ENCODE measurements around the gene RPRD2. TPM values are rescaled to one million over a fixed set of nuclear protein-coding genes. Genes with fewer than 3 reads are reported as not detected.
A peak's percentile ranks its signal among the peaks of the same experiment; 100 is the strongest.

Gene RPRD2
- polyA plus RNA-seq, 3 donors: 5.9 to 9.7 (median 8.2) TPM

- H3K4me1 ChIP-seq (ENCODE audit: control insufficient read depth in 1 of 2, insufficient read depth in 2 of 2, low read length in 2 of 2): peaks cover 14 to 17% of the 10 kb centered on the region in 2 donors
- no peak within 1 kb of the TSS for H3K27ac ChIP-seq (ENCODE audit: low read depth in 1 of 2, low read length in 2 of 2)
- no peaks in the 10 kb centered on the region for H3K79me2 ChIP-seq (ENCODE audit: insufficient read depth, low read length)
- peak; percentile 93 to 97 (median 95) for DNase-seq
- peaks cover 0 to 5% of the 10 kb centered on the region in 2 donors for H3K27me3 ChIP-seq (ENCODE audit: control insufficient read depth in 2 of 2, insufficient read depth in 2 of 2, low read length in 2 of 2)
- Mint-ChIP-seq H3K9me3 (no peaks in the 10 kb centered on the region), H3K4me3 (peak within 1 kb of the TSS; percentile 94), H3K27me3 (ENCODE audit: low read depth in 3 of 3) (peaks cover 2 to 12% (median 8%) of the 10 kb centered on the region in 3 donors), H3K27ac (peak within 1 kb of the TSS; percentile 8 to 87 (median 57)), H3K4me1 (peaks cover 19% of the 10 kb centered on the region), H3K36me3 (peaks cover 7% of the 10 kb centered on the region in 2 donors)
- no peak for TF ChIP-seq CTCF (IDR thresholded peaks at IDR 0.05)
- no peaks in the 10 kb centered on the region for H3K9me3 ChIP-seq (replicated peaks in 1 of 2; ENCODE audit: control insufficient read depth in 1 of 2, insufficient read depth in 1 of 2, low read length in 2 of 2)
- H3K9ac ChIP-seq (ENCODE audit: insufficient read depth, low read length, poor library complexity, severe bottlenecking): peak within 1 kb of the TSS; percentile 50
- H3K4me2 ChIP-seq (replicated peaks; ENCODE audit: extremely low read depth, low read length, poor library complexity, severe bottlenecking): peak within 1 kb of the TSS; percentile 77
- no peaks in the 10 kb centered on the region for H3K36me3 ChIP-seq (replicated peaks in 1 of 2; ENCODE audit: control insufficient read depth in 1 of 2, insufficient read depth in 2 of 2, low read length in 2 of 2)
- WGBS (ENCODE audit: insufficient coverage): under 1% methylated on average over 47 of the region's 54 CpGs
- peak within 1 kb of the TSS; percentile 51 to 76 (median 68) for H3K4me3 ChIP-seq (replicated peaks in 1 of 3; ENCODE audit: low read depth in 2 of 3, low read length in 3 of 3)
- H4K20me1 ChIP-seq (ENCODE audit: insufficient read depth, low read length): no peaks in the 10 kb centered on the region
- intact Hi-C loops (cut with micrococcal nuclease): no loop called here
- peak within 1 kb of the TSS; percentile 87 for H2AFZ ChIP-seq (ENCODE audit: insufficient read depth, low read depth, low read length, poor library complexity, severe bottlenecking)
Measured at GRCh38 chr1:150515328-150516049, 151.5 kb downstream of the RPRD2 start, which contains the start of gene FALEC. FALEC (plus strand) TSS chr1:150515752.

GRCh38 chr1:150516050-150516591, 152.2 kb downstream of the RPRD2 start:
- Mint-ChIP-seq H3K4me3 (peak overlapping the region; percentile 94), H3K27ac (peak overlapping the region in 4 of 7 donors; percentile 13 to 79 (median 65)), H3K9me3 (no peaks in the 10 kb centered on the region), H3K36me3 (peaks cover 5 to 7% of the 10 kb centered on the region in 2 donors), H3K27me3 (ENCODE audit: low read depth in 3 of 3) (peaks cover 2 to 12% (median 8%) of the 10 kb centered on the region in 3 donors), H3K4me1 (peaks cover 19% of the 10 kb centered on the region)
- H3K4me2 ChIP-seq (replicated peaks; ENCODE audit: extremely low read depth, low read length, poor library complexity, severe bottlenecking): peak overlapping the region; percentile 77
- intact Hi-C loops (cut with micrococcal nuclease): no loop called here
- no peak for DNase-seq
- no peak for TF ChIP-seq CTCF (IDR thresholded peaks at IDR 0.05)
- WGBS (ENCODE audit: insufficient coverage): 0% methylated on average over 17 of the region's 19 CpGs
- peak overlapping the region; percentile 51 to 76 (median 68) for H3K4me3 ChIP-seq (replicated peaks in 1 of 3; ENCODE audit: low read depth in 2 of 3, low read length in 3 of 3)
- no peak overlapping the region for H3K27ac ChIP-seq (ENCODE audit: low read depth in 1 of 2, low read length in 2 of 2)
- H3K36me3 ChIP-seq (replicated peaks in 1 of 2; ENCODE audit: control insufficient read depth in 1 of 2, insufficient read depth in 2 of 2, low read length in 2 of 2): no peaks in the 10 kb centered on the region
- H2AFZ ChIP-seq (ENCODE audit: insufficient read depth, low read depth, low read length, poor library complexity, severe bottlenecking): peak overlapping the region; percentile 87
- no peaks in the 10 kb centered on the region for H3K79me2 ChIP-seq (ENCODE audit: insufficient read depth, low read length)
- H4K20me1 ChIP-seq (ENCODE audit: insufficient read depth, low read length): no peaks in the 10 kb centered on the region
- H3K9me3 ChIP-seq (replicated peaks in 1 of 2; ENCODE audit: control insufficient read depth in 1 of 2, insufficient read depth in 1 of 2, low read length in 2 of 2): no peaks in the 10 kb centered on the region
- H3K4me1 ChIP-seq (ENCODE audit: control insufficient read depth in 1 of 2, insufficient read depth in 2 of 2, low read length in 2 of 2): peaks cover 14 to 17% of the 10 kb centered on the region in 2 donors
- peak overlapping the region; percentile 50 for H3K9ac ChIP-seq (ENCODE audit: insufficient read depth, low read length, poor library complexity, severe bottlenecking)
- peaks cover 0 to 5% of the 10 kb centered on the region in 2 donors for H3K27me3 ChIP-seq (ENCODE audit: control insufficient read depth in 2 of 2, insufficient read depth in 2 of 2, low read length in 2 of 2)

Data from CD14-positive monocyte (primary cell).